Measurements from ENCODE around the gene WDR26. TPM values are rescaled to one million over a fixed set of nuclear protein-coding genes. Genes with fewer than 3 reads are reported as not detected.
"Not testable (repeated sequence)": the region's sequence is repeated elsewhere in the genome, so short reads cannot be mapped to it uniquely, and the experiment has no call there.

WDR26 gene
- total RNA-seq (2022) (84.9 and 85.7 TPM in 2 replicates), Bru-seq, nascent RNA (percentile 96 among the genes with signal in this experiment), BruChase-seq, experiment 1, labeled RNA remaining after a 6-hour chase (percentile 94 among the genes with signal in this experiment), BruChase-seq, experiment 2, labeled RNA remaining after a 2-hour chase (percentile 94 among the genes with signal in this experiment)
- long read RNA-seq, full-length matches to known transcripts: 2 of 18 reads
- long read RNA-seq, partial matches to known transcripts: 3 of 18 reads
- long read RNA-seq, other reads (novel, unspliced or antisense): 13 of 18 reads

DNA sequence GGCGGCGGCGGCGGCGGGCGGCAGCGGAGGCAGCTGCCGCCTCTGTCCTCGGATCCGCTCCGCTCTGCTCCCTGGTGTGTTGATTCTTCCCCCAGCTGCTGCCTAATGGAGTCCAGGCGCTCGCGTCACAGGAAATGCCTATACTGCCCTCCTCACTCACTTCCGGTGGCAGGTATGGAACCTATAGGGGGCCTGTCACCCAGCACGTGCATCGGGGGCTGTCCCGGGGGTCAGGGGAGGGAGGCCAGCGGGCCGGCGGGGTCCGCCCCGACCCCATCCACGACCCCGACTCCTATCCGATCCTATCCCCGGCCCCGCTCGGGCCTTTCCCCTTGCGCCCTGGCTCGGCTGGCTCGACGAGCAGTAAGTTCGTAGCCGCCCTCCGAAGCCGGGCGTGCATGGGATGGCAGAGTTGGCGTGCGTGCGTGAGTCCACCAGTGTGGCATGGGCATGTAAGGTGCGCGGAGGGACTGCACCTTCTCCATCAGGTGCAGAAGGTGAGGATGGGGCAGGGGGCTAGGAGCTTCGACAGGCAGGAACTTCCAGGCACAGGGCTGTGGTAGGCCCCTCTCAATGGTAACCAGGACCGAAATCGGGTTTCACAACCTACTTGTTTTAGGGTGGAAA lies at the start of gene WDR26:
WDR26 (minus strand) TSS at position 107 of the 627 bp plus-strand sequence.
- Mint-ChIP-seq H3K27ac (ENCODE audit: unreplicated experiment) (peak within 1 kb of the TSS; percentile 83), H3K9me3 (ENCODE audit: low read depth, unreplicated experiment) (no peaks in the 10 kb centered on the region), H3K27me3 (ENCODE audit: unreplicated experiment) (no peaks in the 10 kb centered on the region), H3K4me3 (ENCODE audit: low read depth, unreplicated experiment) (peak within 1 kb of the TSS; percentile 81), H3K36me3 (ENCODE audit: insufficient read depth, unreplicated experiment) (peaks cover 51% of the 10 kb centered on the region), H3K4me1 (ENCODE audit: low read depth, unreplicated experiment) (peaks cover 49% of the 10 kb centered on the region)
- DNase-seq: peak; percentile 79
- BruUV-seq (replicated peaks): no TSS peak
- TF ChIP-seq, protein P1, sequence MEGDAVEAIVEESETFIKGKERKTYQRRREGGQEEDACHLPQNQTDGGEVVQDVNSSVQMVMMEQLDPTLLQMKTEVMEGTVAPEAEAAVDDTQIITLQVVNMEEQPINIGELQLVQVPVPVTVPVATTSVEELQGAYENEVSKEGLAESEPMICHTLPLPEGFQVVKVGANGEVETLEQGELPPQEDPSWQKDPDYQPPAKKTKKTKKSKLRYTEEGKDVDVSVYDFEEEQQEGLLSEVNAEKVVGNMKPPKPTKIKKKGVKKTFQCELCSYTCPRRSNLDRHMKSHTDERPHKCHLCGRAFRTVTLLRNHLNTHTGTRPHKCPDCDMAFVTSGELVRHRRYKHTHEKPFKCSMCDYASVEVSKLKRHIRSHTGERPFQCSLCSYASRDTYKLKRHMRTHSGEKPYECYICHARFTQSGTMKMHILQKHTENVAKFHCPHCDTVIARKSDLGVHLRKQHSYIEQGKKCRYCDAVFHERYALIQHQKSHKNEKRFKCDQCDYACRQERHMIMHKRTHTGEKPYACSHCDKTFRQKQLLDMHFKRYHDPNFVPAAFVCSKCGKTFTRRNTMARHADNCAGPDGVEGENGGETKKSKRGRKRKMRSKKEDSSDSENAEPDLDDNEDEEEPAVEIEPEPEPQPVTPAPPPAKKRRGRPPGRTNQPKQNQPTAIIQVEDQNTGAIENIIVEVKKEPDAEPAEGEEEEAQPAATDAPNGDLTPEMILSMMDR (IDR thresholded peaks at IDR 0.05; ENCODE audit: unreplicated experiment): no peak
- CTCF ChIA-PET: interaction anchor here (0.7 to 1.1 kb wide), 3 partner anchors 16 to 74 kb away, joined by 3 to 4 read pairs (median 4); no protein-coding TSS in a partner anchor
- intact Hi-C loops (cut with micrococcal nuclease; ENCODE audit: unreplicated experiment): no loop called here

DNA sequence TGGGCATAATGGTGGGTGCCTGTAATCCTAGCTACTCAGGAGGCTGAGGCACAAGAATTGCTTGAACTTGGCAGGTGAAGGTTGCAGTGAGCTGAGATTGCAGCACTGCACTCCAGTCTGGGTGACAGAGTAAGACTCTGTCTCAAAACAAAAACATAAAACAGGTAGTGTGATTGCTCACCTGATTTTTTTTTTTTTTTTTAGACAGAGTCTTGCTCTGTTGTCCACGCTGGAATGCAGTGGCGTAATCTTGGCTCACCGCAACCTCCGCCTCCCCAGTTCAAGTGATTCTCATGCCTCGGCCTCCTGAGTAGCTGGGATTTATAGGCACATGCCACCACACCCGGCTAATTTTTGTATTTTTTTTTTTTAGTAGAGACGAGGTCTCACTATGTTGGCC lies 48.6 kb upstream of the WDR26 start:
- H3K4me3 Mint-ChIP-seq (ENCODE audit: low read depth, unreplicated experiment); BruUV-seq (replicated peaks); H3K9me3 Mint-ChIP-seq (ENCODE audit: low read depth, unreplicated experiment); intact Hi-C loops (cut with micrococcal nuclease; ENCODE audit: unreplicated experiment); H3K36me3 Mint-ChIP-seq (ENCODE audit: insufficient read depth, unreplicated experiment); H3K27me3 Mint-ChIP-seq (ENCODE audit: unreplicated experiment); H3K4me1 Mint-ChIP-seq (ENCODE audit: low read depth, unreplicated experiment); H3K27ac Mint-ChIP-seq (ENCODE audit: unreplicated experiment); DNase-seq: not testable (repeated sequence)
- CTCF ChIA-PET: interaction anchor here (1.9 kb wide), 1 partner anchor 8 kb away, joined by 5 read pairs; no protein-coding TSS in a partner anchor

DNA sequence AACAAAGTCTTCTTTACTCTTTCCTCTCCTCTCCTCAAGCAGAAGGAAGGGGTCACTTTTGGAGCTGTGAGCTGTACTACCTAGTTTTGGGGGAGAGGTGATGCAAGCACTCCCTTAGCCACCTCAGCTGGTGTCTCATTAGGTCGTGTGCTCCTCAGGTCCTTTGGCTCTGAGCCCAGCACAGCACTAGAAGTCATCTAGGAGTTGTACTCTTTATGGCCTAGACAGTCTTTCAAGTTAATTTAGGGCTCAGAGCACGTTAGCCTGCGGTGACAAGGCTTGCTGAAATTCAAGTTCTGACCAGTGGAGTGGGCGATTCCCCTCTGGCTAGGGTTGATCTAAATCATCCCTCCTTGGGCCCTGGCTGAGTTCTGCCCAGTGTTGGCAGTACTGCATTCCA lies 48.0 kb upstream of the WDR26 start:
- TF ChIP-seq, protein P1 (IDR thresholded peaks at IDR 0.05; ENCODE audit: unreplicated experiment): no peak
- no peak overlapping the region for H3K27ac Mint-ChIP-seq (ENCODE audit: unreplicated experiment)
- CTCF ChIA-PET: interaction anchor here (1.9 kb wide), 1 partner anchor 9 kb away, joined by 5 read pairs; no protein-coding TSS in a partner anchor
- H3K4me1 Mint-ChIP-seq (ENCODE audit: low read depth, unreplicated experiment): no peaks in the 10 kb centered on the region
- BruUV-seq (replicated peaks): no TSS peak
- no peaks in the 10 kb centered on the region for H3K9me3 Mint-ChIP-seq (ENCODE audit: low read depth, unreplicated experiment)
- DNase-seq: no peak
- intact Hi-C loops (cut with micrococcal nuclease; ENCODE audit: unreplicated experiment): no loop called here
- H3K27me3 Mint-ChIP-seq (ENCODE audit: unreplicated experiment): no peaks in the 10 kb centered on the region
- no peaks in the 10 kb centered on the region for H3K36me3 Mint-ChIP-seq (ENCODE audit: insufficient read depth, unreplicated experiment)
- no peak overlapping the region for H3K4me3 Mint-ChIP-seq (ENCODE audit: low read depth, unreplicated experiment)

DNA sequence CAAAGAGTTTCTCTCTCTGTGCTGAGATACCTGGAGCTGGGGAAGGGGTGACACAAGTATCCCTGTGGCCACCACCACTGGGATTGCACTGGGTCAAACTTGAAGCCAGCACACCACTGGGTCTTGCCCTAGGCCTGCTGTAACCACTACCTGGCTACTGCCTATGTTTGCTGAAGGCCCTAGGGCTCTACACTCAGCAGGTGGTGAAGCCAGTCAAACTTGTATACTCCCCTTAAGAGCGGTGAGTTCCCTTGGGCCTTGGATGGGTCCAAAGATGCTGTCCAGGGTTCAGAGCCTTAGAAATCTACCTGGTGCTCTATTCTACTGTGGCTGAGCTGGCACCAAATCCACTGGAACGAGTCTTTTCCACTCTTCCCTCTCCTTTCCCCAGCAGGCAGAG lies 47.0 kb upstream of the WDR26 start:
- no peaks in the 10 kb centered on the region for H3K27me3 Mint-ChIP-seq (ENCODE audit: unreplicated experiment)
- no peaks in the 10 kb centered on the region for H3K9me3 Mint-ChIP-seq (ENCODE audit: low read depth, unreplicated experiment)
- no peak overlapping the region for H3K4me3 Mint-ChIP-seq (ENCODE audit: low read depth, unreplicated experiment)
- H3K36me3 Mint-ChIP-seq (ENCODE audit: insufficient read depth, unreplicated experiment): no peaks in the 10 kb centered on the region
- DNase-seq: no peak
- intact Hi-C loops (cut with micrococcal nuclease; ENCODE audit: unreplicated experiment): no loop called here
- CTCF ChIA-PET: no interaction called here
- BruUV-seq (replicated peaks): no TSS peak
- no peaks in the 10 kb centered on the region for H3K4me1 Mint-ChIP-seq (ENCODE audit: low read depth, unreplicated experiment)
- no peak overlapping the region for H3K27ac Mint-ChIP-seq (ENCODE audit: unreplicated experiment)
- TF ChIP-seq, protein P1 (IDR thresholded peaks at IDR 0.05; ENCODE audit: unreplicated experiment): no peak

DNA sequence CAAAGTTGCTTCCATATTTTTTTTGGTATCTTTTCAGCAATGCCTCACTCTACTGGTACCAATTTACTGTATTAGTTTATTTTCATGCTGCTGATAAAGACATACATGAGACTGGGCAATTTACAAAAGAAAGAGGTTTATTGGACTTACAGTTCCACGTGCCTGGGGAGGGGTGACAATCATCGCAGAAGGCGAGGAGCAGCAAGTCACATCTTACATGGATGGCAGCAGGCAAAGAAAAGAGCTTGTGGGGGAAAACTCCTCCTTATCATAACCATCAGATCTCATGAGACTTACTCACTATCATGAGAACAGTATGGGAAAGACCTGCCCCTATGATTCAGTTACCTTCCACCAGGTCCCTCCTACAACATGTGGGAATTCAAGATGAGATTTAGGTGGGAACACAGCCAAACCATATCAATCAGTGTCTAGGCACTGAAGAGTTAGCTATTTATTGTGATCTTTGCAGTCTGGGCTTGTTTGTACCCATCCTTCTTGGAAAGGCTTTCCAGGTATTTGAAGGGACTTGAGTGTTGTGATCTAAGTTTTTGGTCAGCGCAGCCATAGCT lies 46.4 kb upstream of the WDR26 start:
- H3K27ac Mint-ChIP-seq (ENCODE audit: unreplicated experiment); CTCF ChIA-PET; DNase-seq; intact Hi-C loops (cut with micrococcal nuclease; ENCODE audit: unreplicated experiment); H3K9me3 Mint-ChIP-seq (ENCODE audit: low read depth, unreplicated experiment); H3K4me3 Mint-ChIP-seq (ENCODE audit: low read depth, unreplicated experiment); BruUV-seq (replicated peaks); H3K36me3 Mint-ChIP-seq (ENCODE audit: insufficient read depth, unreplicated experiment); H3K27me3 Mint-ChIP-seq (ENCODE audit: unreplicated experiment); H3K4me1 Mint-ChIP-seq (ENCODE audit: low read depth, unreplicated experiment): not testable (repeated sequence)

DNA sequence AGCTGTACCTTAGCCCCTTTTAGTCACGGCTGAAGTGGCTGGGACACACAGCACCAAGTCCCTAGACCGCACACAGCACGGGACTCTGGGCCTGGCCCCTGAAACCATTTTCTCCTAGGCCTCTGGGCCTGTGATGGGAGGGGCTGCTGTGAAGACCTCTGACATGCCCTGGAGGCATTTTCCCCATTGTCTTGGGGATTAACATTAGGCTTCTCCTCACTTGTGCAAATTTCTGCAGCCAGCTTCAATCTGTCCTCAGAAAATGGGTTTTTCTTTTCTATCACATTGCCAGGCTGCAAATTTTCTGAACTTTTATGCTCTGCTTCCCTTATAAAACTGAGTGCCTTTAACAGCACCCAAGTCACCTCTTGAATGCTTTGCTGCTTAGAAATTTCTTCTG lies 45.6 kb upstream of the WDR26 start:
- H3K9me3 Mint-ChIP-seq (ENCODE audit: low read depth, unreplicated experiment); H3K4me3 Mint-ChIP-seq (ENCODE audit: low read depth, unreplicated experiment); CTCF ChIA-PET; BruUV-seq (replicated peaks); DNase-seq; H3K27ac Mint-ChIP-seq (ENCODE audit: unreplicated experiment); H3K36me3 Mint-ChIP-seq (ENCODE audit: insufficient read depth, unreplicated experiment); H3K27me3 Mint-ChIP-seq (ENCODE audit: unreplicated experiment); intact Hi-C loops (cut with micrococcal nuclease; ENCODE audit: unreplicated experiment); H3K4me1 Mint-ChIP-seq (ENCODE audit: low read depth, unreplicated experiment): not testable (repeated sequence)
